Adrenal gland (tissue), 12 donors: ENCODE measurements around the gene MRC2. TPM values are rescaled to one million over a fixed set of nuclear protein-coding genes. Genes with fewer than 3 reads are reported as not detected.
"Not testable (repeated sequence)": the region's sequence is repeated elsewhere in the genome, so short reads cannot be mapped to it uniquely, and the experiment has no call there.

Source experiments
- DNase-seq, 7 donors: peaks; one replicate each; pipeline ENCODE4 v3.0.0-alpha.2; 2019 to 2020
- H3K27ac ChIP-seq, 5 donors: fragments of 200-600 bp; sonication (generic) in 4 of 5; 1 replicate in 3 of 5; 2 replicates in 2 of 5; pipeline versions ENCODE4 v1.5.1 to v1.8.0; 2016 to 2020; ENCODE audit warnings: mild to moderate bottlenecking in 1 of 5
- H3K27me3 ChIP-seq: fragments of 200-600 bp; 2 replicates; pipeline ENCODE4 v1.8.0; 2021
- H3K36me3 ChIP-seq, 2 donors: fragments of 200-600 bp; replicated peaks in 1 of 2; 1 replicate in 1 of 2; 2 replicates in 1 of 2; pipeline versions ENCODE4 v1.5.1 to v1.8.0; 2018 to 2022
- H3K4me1 ChIP-seq, 2 donors: fragments of 200-600 bp; replicated peaks in 1 of 2; 1 replicate in 1 of 2; 2 replicates in 1 of 2; pipeline versions ENCODE4 v1.5.1 to v1.8.0; 2018 to 2021
- H3K4me3 ChIP-seq, 4 donors: fragments of 200-600 bp; sonication (generic) in 3 of 4; one replicate each; pipeline ENCODE4 v1.5.1; 2016 to 2018
- H3K9me3 ChIP-seq, 3 donors: fragments of 200-600 bp; sonication (generic) in 1 of 3; replicated peaks in 1 of 3; 1 replicate in 2 of 3; 2 replicates in 1 of 3; pipeline versions ENCODE4 v1.5.1 to v1.8.0; 2016 to 2021
- POLR2A ChIP-seq, 2 donors: fragments of 450-650 bp; IDR thresholded peaks; one replicate each; pipeline ENCODE4 v1.6.1; 2017; ENCODE audit warnings: antibody characterized with exemption in 2 of 2, mild to moderate bottlenecking in 2 of 2, moderate library complexity in 1 of 2
- WGBS, 4 donors: extraction: QIAGEN DNeasy Blood & Tissue Kit in 2 of 4; methylation state at CpG; one replicate each; pipeline versions ENCODE4 v1.1.5 to v1.1.7; 2013 to 2017; 5-methylcytosine and 5-hydroxymethylcytosine counted together
- intact Hi-C, 2 donors: fragments of 100-400 bp; cut with DNase I; formaldehyde crosslinking; loops; one replicate each; pipeline versions ENCODE4 v1.14.1 to v1.15.0; 2022 to 2023
- polyA plus RNA-seq, 3 donors: library from polyadenylated mRNA; stranded (reverse); fragments of 200-250 nt in 2 of 3; fragments of 350-450 nt in 1 of 3; fragmentation: Illumina TruSeq in 1 of 3; extraction: RNeasy Lipid Tissue Mini Kit (QIAGEN cat#74804) in 1 of 3; gene quantifications; one replicate each; pipeline ENCODE4 v1.2.3, GENCODE V29; 2013 to 2014
- total RNA-seq, 9 donors: library from RNA; depleted of rRNA in 4 of 9; stranded (reverse); fragments of >200 nt in 4 of 9; fragments of 120-200 nt in 1 of 9; fragmentation: NEBNext Ultra II Directional in 1 of 9; extraction: Animal tissue kit (Norgen Biotek cat#: 25700) in 1 of 9; gene quantifications; one replicate each; pipeline versions ENCODE4 v1.1.0 to v1.2.4, GENCODE V29; 2013 to 2023
- TF ChIP-seq, protein P1 (sequence below), 6 experiments: fragments of 450-650 bp in 4 of 6; fragments of 200-600 bp in 2 of 6; sonication (generic) in 1 of 6; IDR thresholded peaks; 1 replicate in 5 of 6; 2 replicates in 1 of 6; pipeline versions ENCODE4 v1.5.1 to v1.8.0; 2016 to 2021; ENCODE audit warnings: antibody characterized with exemption in 6 of 6, mild to moderate bottlenecking in 2 of 6, moderate library complexity in 1 of 6
- donor health status: healthy with polysubstance abuse.
- donor health status: Bipolar disorder and iron deficiency.
- donor health status: DM: yes; HTN: yes; CAD: no.
- donor health status: DM: no; HTN: no; CAD: no.
- donor health status: DM: no; HTN: no; CAD: no.
- donor health status: DM: yes; HTN: yes; CAD: no.

MRC2 gene
- total and polyA plus RNA-seq, 12 donors, result 5.2 to 68.3 (median 29.6) TPM

DNA sequence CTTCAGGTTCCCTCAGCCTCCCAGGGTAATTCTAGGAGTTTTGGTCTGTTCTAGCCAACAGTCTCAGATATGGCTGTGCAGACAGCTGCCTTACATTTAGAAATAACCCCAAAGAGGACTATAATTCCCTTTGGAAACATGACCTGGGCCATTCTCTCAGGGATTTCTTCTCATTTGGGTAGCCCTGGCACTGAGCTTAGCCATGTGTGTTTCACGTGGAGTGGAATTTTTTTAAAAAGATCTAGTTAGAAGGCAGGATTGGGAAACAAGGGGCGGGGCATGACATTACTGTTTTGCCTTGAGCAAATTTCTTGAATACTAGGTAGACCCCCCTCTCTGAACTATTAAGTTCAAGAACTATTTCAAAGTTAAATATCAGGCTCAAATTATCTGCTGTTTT is 29.6 kb upstream of the MRC2 start:
- Histone ChIP-seq H3K4me1 (peaks cover 0 to 8% of the 10 kb centered on the region in 2 donors), H3K27me3 (no peaks in the 10 kb centered on the region), H3K27ac (peak overlapping the region in 1 of 5 donors; percentile 18), H3K4me3 (no peak overlapping the region), H3K36me3 (peaks cover 0 to 53% of the 10 kb centered on the region in 2 donors), H3K9me3 (no peaks in the 10 kb centered on the region)
- intact Hi-C loops, result no loop called here
- DNase-seq, result peak in 6 of 7 donors; percentile 32 to 76 (median 58)
- 61 to 71% (median 65%) methylated on average over 2 of the region's 2 CpGs for WGBS, 4 donors
- TF ChIP-seq, protein P1, sequence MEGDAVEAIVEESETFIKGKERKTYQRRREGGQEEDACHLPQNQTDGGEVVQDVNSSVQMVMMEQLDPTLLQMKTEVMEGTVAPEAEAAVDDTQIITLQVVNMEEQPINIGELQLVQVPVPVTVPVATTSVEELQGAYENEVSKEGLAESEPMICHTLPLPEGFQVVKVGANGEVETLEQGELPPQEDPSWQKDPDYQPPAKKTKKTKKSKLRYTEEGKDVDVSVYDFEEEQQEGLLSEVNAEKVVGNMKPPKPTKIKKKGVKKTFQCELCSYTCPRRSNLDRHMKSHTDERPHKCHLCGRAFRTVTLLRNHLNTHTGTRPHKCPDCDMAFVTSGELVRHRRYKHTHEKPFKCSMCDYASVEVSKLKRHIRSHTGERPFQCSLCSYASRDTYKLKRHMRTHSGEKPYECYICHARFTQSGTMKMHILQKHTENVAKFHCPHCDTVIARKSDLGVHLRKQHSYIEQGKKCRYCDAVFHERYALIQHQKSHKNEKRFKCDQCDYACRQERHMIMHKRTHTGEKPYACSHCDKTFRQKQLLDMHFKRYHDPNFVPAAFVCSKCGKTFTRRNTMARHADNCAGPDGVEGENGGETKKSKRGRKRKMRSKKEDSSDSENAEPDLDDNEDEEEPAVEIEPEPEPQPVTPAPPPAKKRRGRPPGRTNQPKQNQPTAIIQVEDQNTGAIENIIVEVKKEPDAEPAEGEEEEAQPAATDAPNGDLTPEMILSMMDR (IDR thresholded peaks at IDR 0.05), result no peak
- TF ChIP-seq POLR2A (IDR thresholded peaks at IDR 0.05), result no peak

DNA sequence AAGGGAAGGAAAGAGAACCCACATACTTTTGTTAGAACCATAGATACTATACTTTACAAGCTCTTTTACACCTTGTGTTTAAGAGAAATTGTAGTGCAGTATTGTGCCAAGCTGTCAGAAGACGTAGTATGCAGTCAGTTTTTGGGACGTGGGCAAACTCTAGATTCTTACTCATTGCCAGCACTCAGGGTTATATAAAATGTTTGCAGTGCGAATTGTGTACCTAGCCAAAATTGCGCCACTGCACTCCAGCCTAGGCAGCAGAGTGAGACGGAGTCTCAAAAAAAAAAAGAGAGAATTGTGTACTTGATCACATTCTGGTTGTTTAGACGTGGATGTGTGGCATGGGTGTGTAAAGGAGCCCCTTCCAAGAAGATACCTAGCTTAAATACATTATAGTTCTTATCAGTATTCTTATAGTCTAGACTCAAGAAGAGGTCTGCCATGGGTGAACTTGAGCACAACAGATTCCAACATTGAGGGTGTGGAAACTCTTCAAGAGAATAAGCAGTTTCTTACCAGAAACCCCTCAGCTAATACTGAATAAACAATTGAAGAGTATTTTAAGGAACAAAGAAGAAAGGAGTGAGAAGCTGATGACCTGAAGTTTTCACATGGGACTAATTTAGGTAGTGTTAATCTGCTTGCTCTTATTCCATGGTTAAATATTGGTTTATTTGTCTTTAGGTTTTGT is 27.4 kb upstream of the MRC2 start:
- H3K4me3 ChIP-seq, result no peak overlapping the region
- no peak for TF ChIP-seq POLR2A (IDR thresholded peaks at IDR 0.05)
- TF ChIP-seq, protein P1 (IDR thresholded peaks at IDR 0.05), result no peak
- H3K9me3 ChIP-seq, result no peaks in the 10 kb centered on the region
- H3K36me3 ChIP-seq, result peaks cover 0 to 68% of the 10 kb centered on the region in 2 donors
- H3K27ac ChIP-seq, result no peak overlapping the region
- no peaks in the 10 kb centered on the region for H3K27me3 ChIP-seq
- peaks cover 0 to 8% of the 10 kb centered on the region in 2 donors for H3K4me1 ChIP-seq
- intact Hi-C loops, result no loop called here
- no peak for DNase-seq
- 91 to 96% (median 93%) methylated on average over 6 of the region's 6 CpGs for WGBS, 4 donors

DNA sequence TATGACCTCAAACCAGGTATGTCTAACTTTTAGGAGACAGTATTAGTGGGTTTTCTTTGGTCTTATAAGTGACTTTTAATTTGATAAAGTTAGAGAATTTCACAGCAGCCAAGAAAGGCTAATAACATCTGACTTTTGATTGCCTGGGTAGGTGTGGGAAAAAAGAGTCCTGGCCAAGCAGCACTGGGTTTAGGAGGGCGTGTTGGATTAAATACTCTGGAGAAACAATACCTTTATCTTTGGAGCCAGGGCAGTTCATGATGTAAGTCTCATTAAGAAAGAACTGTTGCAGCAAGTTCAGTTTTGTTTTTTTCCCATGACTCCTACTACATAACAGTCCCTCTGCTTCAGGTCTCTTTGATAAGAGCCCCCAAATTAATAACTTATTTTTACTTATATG is 26.7 kb upstream of the MRC2 start:
- WGBS, 4 donors, result 88 to 98% (median 95%) methylated on average over 1 of the region's 1 CpG
- Histone ChIP-seq H3K27me3 (no peaks in the 10 kb centered on the region), H3K9me3 (no peaks in the 10 kb centered on the region), H3K36me3 (peaks cover 0 to 68% of the 10 kb centered on the region in 2 donors), H3K4me1 (peaks cover 0 to 8% of the 10 kb centered on the region in 2 donors), H3K27ac (no peak overlapping the region), H3K4me3 (no peak overlapping the region)
- intact Hi-C loops, result no loop called here
- no peak for DNase-seq
- no peak for TF ChIP-seq POLR2A (IDR thresholded peaks at IDR 0.05)
- TF ChIP-seq, protein P1 (IDR thresholded peaks at IDR 0.05), result no peak

DNA sequence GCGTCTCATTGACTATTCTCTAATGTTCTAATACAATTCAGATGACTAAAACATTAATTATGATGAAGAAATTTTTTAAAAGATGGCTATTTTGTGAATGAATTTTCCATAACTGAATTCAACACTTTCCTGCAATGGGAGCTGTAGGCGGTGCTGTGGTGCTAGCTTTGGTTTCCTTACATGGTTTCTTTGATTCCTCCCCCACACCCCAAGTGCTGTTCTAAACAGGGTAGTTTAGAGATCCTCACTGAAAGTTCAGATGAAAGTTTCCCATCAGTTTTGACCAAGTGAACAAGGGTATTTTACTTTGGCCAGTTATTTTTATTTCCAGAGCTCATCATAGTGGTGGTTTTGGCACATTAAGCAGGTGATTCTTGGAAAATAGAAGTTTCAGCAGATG is 26.0 kb upstream of the MRC2 start:
- intact Hi-C loops, result no loop called here
- H3K4me1 ChIP-seq, result peaks cover 0 to 8% of the 10 kb centered on the region in 2 donors
- H3K27me3 ChIP-seq, result no peaks in the 10 kb centered on the region
- WGBS, 4 donors, result 83 to 98% (median 91%) methylated on average over 2 of the region's 2 CpGs
- H3K4me3 ChIP-seq, result no peak overlapping the region
- H3K27ac ChIP-seq, result no peak overlapping the region
- no peak for TF ChIP-seq POLR2A (IDR thresholded peaks at IDR 0.05)
- TF ChIP-seq, protein P1 (IDR thresholded peaks at IDR 0.05), result no peak
- H3K9me3 ChIP-seq, result no peaks in the 10 kb centered on the region
- H3K36me3 ChIP-seq, result peaks cover 0 to 67% of the 10 kb centered on the region in 2 donors
- DNase-seq, result no peak

DNA sequence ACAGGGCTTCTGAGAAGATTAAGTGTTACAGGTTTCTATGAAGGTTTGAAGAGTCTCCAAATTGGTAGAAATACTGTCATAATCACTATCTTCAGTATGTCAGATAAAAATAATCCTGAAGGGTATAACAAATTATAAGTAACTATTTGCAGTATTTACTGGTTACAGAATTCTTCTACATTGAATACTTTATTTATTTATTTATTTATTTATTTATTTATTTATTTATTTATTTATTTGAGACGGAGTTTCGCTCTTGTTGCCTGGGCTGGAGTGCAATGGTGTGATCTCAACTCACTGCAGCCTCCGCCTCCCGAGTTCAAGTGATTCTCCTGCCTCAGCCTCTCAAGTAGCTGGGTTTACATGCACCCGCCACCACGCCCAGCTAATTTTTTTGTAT is 23.7 kb upstream of the MRC2 start:
- H3K27ac ChIP-seq, intact Hi-C loops, DNase-seq, H3K4me1 ChIP-seq, H3K4me3 ChIP-seq, H3K27me3 ChIP-seq, H3K9me3 ChIP-seq: not testable (repeated sequence)
- 98 to 99% (median 99%) methylated on average over 6 of the region's 6 CpGs for WGBS, 4 donors
- H3K36me3 ChIP-seq, result peaks cover 0 to 70% of the 10 kb centered on the region in 2 donors
